NCI-H187 (cell line): ENCODE results near the gene PACSIN1.
"Not testable (repeated sequence)": the region's sequence is repeated elsewhere in the genome, so short reads cannot be mapped to it uniquely, and the experiment has no call there.

ENCODE experiments used
- DNase-seq, 2 experiments: peaks; one replicate each; lab custom pipeline; 2025; lab: John Stamatoyannopoulos, UW

The PACSIN1 gene

DNA sequence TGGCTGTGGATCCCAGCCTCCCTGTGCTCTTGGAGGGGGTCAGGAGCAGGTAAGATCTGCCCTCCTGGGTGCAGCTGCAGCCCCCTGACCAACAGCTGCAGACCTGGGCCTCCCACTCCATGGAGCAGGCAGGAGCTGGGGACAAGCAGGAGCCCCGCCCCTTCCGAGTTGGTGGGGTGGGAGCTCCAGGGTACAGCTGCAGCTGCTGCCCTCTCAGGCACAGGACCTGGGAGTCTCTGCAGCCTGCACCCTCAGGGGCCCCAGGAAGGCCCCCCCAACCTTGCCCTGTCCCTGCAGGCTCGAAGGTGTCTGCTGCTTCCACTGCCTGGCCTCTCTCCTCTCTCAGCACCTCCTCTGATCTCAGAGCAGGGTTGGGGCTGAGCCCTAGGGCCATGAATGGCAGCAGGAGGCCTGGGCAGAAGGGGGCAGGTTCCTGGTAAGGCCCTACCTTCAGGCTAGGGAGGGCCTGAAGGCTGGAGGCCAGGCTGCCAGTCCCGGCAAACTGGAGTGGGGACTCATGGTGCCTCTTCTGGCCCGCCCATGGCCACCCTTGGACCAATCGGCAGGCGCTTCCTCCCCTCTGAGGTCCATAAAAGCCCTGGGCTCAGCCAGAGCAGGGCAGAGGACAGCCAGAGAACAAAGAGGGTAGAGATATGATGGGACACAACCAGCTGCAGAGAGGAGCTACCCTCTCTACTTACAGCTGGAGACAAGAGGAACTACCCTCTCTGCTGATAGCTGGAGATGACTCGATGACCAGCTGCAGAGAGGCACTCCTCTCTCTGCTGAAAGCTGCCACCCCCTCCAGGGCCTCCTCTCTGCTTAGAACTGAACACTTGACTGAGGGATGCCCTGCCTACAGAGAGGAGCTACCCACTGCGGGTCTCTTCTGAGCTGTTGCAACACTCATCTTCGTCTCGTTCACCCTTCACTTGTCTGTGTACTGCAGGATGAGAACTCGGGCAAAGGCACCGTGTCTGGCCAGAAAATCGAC, 7.8 kb upstream of the PACSIN1 start:
- DNase-seq, result no peak

DNA sequence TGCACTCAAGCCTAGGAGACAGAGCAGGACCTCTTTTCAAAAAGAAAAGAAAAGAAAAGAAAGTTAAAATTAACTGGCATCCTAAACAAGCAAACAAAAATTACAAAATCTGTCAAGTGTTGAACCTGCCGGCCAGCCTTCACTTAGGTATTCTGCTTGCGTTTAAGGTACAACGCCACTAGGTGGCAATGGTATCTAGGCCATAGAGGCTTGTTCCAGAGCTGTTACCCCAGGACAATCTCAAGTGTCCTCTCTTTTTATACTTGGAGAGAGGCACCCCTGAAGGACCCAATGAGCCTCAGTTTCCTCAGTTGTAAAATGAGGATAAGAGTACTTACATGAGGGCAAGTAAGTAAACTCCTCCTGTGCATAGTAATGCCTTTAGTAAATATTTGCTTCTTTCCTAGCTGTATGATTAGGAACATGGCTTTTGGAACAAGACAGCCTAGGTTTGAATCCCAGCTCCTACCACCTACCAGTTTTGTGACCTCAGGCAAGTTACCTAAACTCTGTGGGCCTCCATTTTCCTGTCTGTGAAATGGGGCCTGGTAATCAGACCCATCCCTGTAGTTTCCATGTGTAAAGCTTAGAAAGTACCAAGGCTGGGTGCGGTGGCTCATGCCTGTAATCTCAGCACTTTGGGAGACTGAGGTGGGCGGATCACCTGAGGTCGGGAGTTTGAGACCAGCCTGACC, 5.8 kb upstream of the PACSIN1 start:
- no peak for DNase-seq

DNA sequence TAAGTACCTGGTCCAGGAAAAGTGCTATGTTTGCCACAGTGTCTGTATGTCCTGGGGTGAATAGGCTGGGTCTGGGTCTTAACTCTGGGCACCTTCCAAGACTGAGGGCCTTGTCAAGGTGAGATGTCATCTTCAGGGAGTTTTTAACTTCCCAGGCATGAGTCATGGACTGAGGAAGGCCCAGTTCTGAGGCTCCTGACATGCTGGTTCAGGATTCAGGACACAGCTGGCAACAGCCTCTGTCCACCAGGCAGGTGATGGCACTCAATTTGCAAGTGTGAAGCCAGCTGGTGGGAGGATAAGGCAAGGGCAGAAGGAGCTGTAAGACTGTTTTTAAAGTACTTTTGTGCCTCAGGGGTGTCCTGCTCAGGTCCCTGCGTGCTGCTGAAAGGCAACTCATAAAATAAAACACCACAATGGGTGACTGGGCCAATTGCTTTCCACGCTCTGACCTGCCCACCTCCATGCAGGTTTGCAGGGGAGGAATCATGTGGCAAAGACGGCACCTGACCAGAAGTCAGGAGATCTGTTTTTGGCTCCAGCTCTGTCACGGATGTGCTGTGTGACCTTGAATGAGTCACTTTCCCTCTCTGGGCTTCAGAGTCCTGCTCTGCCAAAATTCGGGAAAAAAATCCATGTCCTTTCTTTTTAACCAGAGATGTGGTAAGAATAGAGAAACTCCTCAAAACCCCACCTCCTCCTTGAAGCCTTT, 4.9 kb upstream of the PACSIN1 start:
- DNase-seq, result no peak

DNA sequence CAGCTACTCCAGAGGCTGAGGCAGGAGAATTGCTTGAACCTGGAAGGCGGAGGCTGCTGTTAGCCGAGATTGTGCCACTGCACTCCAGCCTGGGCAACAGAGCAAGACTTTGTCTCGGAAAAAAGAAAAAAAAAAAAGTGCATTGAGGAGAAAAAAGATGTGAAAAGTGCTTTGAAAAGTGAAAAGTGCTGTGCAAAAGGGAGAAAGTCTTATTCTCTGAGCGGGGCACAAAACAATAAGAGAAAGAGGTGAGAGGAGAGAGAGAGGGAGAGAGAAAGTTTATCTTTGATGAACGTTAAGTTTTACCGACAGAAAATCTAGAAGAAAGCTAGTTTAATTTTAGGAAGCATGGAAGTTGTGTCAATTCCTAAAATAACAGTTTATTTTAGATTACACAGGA, 3.9 kb upstream of the PACSIN1 start:
- DNase-seq, result no peak

DNA sequence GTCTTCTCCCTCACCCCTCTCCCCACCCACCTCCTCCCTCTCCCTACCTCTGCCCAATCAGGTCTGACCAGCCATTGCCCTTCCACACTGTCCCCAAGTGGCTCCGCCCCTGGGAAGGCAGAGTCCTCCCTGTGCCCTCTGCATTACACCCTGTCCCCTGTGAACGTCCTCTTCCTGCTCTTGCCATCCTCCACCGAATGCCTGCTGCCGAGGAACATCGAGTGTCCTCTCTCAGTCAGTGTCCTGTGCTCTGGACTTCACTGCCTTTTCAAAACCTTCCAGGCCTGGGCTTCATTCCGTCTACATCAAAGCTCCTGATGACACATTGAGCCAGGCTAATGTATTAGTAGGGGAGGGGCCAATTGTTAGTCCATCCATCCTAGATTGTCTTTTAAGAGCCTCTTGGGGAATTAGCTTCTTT, 3.3 kb upstream of the PACSIN1 start:
- DNase-seq, result no peak

DNA sequence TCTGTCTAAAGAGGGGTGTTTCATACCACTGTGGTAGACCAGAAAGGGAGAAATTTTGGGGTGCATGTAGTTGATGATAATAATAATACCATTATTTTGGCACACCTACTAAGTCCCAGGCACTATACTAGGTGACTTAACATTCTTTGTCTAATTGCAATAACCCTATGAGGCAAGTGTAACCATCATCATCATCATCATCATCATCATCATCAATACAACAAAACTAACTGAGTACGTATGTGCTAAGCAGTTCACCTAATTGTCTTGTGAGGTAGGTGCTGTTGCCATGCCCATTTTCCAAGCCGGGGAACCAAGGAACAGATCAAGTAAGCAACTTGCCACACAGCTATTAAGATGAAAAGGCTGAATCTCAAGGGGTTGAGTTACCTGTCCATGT, 2.6 kb upstream of the PACSIN1 start:
- DNase-seq, result no peak

DNA sequence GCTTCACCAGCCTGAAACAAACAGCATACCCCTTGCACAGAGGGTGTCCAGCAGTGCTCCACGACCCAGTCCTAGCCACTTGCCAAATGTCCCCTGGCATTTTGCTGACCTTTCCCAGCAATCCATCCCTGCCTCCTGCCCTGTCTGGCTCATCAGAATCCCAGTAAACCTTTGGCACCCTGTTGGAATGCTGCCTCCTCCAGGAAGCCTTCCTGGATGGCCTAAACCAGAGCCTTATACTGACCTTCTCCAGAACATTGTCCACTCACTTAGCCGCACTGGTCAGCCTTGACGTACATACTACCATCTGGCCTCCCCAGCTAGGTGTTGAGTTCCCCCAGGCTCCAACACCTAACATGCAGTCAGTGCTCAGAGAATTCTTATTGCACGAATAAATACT, 2.0 kb upstream of the PACSIN1 start:
- DNase-seq, result no peak

DNA sequence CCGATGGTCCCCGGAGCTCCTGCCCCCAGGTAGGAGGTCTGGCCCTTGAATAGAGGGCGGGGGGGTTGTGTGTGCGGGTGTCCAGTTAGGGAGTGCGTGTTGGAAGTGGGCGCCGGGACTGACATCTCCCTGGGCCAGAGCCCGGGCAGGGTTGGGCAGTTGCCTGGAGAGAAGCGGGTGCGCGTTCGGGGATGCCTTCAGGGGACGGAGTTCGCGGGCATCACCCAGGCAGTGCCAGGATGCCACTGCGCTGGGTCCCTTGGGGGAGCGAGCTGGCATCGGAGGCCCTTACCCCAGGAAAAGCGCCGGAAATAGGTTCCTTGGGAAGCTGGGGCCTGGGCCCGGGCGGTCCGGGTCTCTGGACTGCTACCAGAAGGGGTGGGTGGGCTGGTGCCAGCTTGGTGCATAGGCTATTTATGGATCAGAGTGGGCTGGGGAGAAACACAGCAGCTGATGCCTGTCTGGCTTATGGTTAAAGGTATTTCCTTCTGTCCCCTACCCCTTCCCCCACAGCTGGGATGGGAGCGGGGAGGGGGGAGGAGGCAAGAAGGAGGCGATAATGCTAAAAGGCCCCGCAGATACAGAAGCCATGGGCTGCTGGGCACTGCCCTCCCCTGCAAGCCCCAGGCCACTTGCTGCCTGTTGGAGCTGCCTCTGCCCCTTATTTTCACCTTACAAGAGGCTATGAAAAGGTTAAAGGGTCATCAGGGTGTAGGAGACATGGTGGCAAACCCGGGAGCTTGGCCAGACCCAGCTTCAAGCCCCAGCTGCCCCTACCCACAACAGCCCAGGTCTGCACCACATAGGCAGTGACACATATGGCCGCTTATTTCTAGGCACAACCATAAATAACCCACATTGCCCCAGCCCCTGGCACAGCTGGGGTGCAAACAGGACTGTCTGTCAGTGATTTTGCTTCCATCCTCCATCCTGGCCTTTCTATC, 638 bp downstream of the PACSIN1 start:
- DNase-seq, result no peak

DNA sequence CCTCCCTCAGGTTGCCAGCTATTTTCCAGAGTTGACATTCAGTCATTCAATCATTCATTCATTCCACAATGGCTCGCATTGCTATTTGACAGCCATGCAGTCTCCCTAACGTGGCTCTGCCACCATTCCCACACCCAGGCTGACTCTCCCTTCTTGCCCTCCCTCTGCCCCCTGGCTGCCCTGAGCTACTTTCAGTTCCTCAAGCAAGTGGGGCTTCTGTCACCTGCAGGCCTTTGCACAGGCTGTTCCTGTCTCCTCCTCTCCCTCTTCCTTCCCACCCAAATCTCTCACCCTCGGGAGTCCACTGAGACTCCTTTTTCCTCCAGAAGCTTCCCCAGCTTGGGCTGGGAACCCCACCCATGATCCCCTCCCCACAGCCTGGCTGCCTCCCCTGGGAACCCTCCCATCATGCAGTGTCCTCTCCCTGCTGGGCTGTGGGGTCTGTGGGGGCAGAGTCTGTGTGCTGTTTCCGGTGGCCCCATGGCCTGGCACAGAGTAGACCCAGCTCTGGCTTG, 2.6 kb downstream of the PACSIN1 start:
- no peak for DNase-seq

DNA sequence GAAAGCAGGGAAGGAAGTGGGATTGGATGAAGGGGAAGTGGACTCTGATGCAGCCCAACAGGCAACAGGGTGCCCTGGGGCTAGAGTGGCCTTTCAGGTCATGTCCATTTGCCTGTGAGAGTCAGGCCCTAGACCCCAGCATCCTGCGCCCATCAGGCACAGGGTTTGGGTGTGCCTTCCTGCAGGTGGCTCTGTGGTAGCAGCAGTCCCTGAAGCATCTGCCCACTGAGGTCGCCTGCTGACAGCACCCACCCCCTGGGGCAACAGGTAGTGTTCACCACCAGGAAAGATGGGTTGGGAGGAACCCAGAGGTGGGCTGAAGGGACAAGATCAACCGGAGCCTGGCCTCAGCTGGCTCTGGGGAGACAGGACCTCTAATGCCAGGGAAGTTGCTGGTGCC, 3.6 kb downstream of the PACSIN1 start:
- DNase-seq, result no peak

DNA sequence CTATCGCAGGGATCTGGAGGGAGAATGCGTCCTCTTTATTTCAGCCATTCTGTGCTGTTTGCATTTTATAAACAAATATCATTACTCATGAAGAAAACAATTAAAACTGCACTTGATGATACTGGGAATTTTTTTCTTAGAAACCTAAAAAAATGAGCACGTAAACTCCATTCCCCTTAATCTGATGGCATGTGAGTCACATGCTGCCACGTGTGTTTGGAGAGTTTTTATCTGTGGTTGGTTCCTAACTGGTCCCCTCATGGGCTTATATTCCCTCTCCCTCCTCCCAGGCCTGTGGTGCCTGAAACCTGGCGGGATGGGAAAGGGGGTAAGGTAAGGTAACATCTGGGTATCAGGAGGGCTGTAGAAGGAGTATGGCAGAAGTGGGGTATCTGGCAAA, 6.5 kb downstream of the PACSIN1 start:
- no peak for DNase-seq

DNA sequence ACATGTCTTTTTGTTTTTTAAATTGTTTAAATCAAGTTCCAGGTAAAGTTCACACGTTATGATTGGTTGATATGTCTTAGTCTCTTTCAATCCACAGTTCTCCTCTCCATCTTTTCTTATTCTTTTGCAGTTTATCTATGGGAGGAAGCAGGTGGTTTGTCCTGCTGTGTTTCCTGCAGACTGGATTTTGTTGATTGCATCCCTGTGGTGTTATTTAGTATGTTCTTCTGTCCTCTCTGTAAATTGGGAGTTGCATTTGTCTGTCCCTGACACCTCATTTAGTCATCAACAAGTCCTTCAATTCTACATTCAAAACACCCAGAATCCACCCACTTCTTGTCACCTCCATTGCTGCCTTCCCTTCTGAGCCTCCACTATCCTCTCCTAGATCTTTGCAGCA, 8.1 kb downstream of the PACSIN1 start:
- DNase-seq, result no peak

DNA sequence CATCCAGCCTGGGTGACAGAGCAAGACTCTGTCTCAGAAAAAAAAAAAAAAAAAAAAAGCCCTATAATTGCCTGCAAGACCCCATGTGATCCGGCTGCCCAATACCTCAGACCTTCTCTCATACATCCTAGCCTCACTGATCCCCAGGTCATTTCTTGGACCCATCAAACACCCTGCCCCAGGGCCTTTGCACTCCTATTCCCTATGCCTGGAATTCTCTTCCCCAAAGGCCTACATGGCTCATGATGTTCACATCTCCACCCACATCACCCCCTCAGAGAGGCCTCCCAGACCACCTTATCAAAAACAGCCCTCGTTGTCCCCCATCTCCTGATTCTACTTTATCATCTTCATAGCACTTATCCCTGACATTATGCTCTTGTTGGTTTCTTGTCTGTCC, 8.9 kb downstream of the PACSIN1 start:
- no peak for DNase-seq

DNA sequence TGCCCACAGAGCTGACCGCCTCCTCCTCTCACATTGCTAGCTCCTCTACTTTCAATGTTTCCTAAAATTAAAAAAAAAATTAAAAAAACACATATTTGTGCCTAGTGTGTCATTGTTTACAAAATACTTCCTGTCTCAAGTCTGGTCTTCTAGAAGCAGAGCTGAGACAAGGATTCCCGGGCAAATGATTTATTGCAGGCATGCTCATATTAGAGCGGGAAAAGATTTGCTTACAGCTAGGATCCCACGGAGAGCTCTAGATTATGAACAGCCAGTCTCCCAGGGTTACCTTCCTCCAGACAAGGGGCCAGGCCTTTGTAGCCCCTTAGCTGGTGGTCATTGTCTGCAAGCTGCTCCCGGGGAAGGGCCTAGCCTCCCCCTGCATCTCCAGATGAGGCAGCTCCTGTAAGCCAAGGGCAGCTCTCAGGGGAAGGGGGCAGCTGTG, 9.4 kb downstream of the PACSIN1 start:
- no peak for DNase-seq

DNA sequence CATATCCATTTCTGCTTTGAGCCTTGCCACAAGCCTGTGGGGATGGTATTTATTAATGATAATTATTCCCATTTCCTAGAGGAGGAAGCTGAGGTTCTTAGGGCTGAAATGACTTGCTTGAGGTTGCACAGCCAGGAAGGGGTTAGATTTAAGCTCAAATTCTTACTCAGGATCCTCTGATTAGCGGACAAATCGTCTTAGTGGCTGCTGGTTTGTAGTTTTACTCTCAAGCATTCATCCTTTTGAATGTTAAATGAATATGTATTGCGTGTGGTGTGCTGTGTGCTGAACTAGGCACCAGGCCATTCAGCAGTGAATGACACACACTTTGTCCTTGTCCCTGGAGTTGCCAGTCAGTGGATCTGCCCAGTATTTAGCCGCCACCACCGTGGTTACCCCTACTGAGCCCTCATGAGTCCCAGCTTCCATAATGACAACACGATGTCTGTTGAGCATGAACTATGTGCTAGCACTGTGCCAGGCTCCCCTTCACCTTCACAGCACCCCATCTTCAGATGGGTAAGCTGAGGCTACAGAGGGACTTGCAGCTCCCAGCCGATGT, 10.0 kb downstream of the PACSIN1 start:
- DNase-seq, result no peak

DNA sequence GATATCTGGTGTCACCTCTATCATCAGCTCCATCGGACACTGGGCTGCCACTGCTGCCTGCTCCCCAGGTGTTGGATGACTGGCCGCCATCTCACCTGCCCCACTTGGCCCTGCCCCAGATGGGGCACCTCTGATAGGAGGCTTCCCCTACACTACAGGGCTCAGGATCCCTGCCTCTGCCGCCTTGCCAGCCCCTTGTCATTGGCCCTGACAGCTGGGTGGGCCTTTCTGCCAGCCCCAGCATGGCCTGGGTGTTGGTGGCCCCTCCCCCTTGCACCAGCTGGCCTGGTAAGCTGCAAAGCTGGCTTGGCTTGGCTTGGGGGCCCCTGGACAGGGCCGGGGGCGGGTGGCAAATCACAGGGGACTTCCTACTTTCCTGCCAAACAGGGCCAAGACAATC, 10.6 kb downstream of the PACSIN1 start:
- no peak for DNase-seq

DNA sequence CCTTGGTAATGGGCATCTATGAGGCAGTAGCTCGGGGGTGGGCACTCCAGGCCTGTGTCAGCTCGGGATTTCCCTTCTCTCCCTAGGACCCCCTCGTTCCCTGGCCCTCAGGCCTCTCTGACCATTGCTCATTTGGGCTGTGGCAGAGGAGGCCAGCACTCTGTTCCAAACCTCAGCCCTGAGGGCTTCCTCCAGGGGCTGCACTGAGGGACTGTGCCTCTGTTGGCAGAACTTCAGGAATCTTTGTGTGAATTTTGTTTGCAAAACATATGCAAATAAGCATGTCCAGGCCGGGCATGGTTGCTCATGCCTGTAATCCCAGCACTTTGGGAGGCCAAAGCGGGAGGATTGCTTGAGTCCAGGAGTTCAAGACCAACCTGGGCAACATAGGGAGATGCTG, 11.0 kb downstream of the PACSIN1 start:
- DNase-seq, result no peak

DNA sequence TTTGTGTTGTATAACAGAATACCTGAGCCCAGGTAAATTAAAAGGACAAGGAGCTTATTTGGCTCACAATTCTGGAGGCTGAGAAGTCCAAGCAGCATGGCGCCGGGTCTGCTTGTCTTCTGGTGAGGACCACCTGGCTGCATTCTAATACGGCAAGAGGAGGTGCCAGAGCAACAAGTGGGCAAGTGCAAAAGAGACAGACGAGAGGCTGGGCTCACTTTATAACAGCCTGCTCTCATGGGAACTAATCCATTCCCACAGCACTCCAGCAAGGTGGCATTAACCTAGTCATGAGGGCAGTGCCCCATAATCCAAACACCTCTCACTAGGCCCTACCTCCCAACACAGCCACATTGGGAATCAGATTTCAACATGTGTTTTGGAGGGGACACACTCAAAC, 12.9 kb downstream of the PACSIN1 start:
- no peak for DNase-seq

DNA sequence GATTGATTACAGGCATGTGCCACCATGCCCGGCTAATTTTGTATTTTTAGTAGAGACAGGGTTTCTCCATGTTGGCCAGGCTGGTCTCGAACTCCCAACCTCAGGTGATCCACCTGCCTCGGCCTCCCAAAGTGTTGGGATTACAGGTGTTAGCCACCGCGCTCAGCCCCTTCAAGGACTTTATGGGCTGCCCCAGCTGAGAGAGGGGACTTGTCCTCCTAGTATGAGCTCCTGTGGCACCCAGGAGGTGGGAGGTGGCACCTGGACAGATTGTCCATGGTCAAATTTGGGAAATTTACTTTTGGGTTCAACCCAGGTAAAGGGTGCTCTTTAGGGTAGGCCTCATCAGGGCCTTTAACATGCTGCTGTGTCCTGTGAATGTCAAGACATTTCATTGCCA, 17.9 kb downstream of the PACSIN1 start:
- not testable (repeated sequence) for DNase-seq

DNA sequence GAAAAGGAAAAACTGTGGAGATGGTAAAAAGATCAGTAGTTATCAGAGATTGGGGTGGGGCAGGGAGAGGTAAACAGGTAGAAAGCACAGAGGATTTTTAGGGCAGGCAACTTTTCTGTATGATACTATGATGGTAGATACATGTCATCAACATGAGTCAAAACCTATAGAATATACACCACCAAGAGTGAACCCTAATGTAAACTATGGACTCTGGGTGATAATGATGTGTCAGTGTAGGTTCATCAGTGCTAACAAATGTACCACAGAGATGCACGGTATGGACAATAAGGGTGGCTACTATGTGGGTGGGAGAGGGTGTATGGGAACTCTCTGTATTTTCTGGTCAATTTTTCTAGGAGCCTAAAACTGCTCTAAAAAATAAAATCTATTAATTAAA, 18.5 kb downstream of the PACSIN1 start:
- no peak for DNase-seq

DNA sequence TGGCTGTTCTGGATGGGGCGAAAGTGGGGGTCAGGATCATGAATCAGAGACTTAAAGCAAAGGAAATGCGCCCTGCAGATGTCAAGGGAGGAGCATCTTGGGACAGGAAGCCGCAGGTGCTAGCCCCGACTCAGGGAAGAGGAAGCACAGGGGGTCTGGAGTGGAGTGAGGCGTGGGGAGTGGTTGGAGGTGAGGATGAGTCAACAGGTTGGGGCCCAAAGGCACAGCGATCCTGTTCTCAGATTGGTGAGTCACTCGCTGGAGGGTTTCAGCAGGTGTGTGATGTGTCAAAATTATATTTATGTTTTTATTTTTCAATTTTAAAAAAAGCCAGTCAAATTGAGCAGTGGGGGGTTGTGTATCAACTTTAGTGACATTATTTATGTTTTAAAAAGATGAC, 19.0 kb downstream of the PACSIN1 start:
- DNase-seq, result no peak
